HCT116 (cell line): ENCODE results near the gene IMMP2L. TPM values are rescaled to one million over a fixed set of nuclear protein-coding genes. Genes with fewer than 3 reads are reported as not detected.

ENCODE experiments used
- ATAC-seq: fragments of 200-7000 bp; cut with Tn5 transposase; 2 replicates; pipeline ENCODE4 v1.9.1; 2020; ENCODE audit warnings: mild to moderate bottlenecking, moderate library complexity
- BruUV-seq: library from RNA; stranded (reverse); fragments of 400-500 nt; replicated peaks from 2 replicates; lab custom pipeline; 2021; lab: Mats Ljungman, UMichigan
- CTCF ChIA-PET: fragments of 300-600 bp; sonication (Branson Sonifier 250); formaldehyde crosslinking; loops from one replicate; lab custom pipeline; 2021; ENCODE audit warnings: antibody characterized with exemption; lab: Charles Lee
- POLR2A ChIA-PET: fragments of 300-600, 350-600 bp; sonication (Branson Sonifier 250); formaldehyde crosslinking; loops from one replicate; lab custom pipeline; 2021; ENCODE audit warnings: antibody characterized with exemption; lab: Charles Lee
- RAD21 ChIA-PET, 2 experiments: fragments of 300-600 bp; sonication (Branson Sonifier 250); formaldehyde crosslinking; loops; one replicate each; lab custom pipeline; 2023; ENCODE audit warnings: low total read pairs in 2 of 2; ENCODE audit not compliant: uncharacterized antibody in 2 of 2, unreplicated experiment in 2 of 2, low non-redundant PET in 1 of 2; lab: Charles Lee
- DNase-seq: peaks from one replicate; pipeline ENCODE4 v3.0.0-alpha.2; 2010; ENCODE audit warnings: low read depth, low spot score
- H2AFZ ChIP-seq: fragments of 200-600 bp; shearing (Covaris generic), sonication (generic); 2 replicates; pipeline ENCODE4 v1.6.1; 2017; ENCODE audit warnings: low read depth, mixed run types, mixed read lengths, antibody characterized with exemption, low read length; ENCODE audit not compliant: poor library complexity, severe bottlenecking
- H3K27ac ChIP-seq: 2 replicates; pipeline ENCODE4 v1.5.1; 2012; ENCODE audit warnings: low read depth, low read length
- H3K27me3 ChIP-seq: fragments of 200-600 bp; sonication (generic); 2 replicates; pipeline ENCODE4 v1.6.1; 2016; ENCODE audit warnings: mixed run types, low read length, mixed read lengths; ENCODE audit not compliant: insufficient read depth
- H3K36me3 ChIP-seq, 2 experiments: fragments of 200-500 bp in 1 of 2; fragments of 200-600 bp in 1 of 2; sonication (Bioruptor generic) in 1 of 2; sonication (generic) in 1 of 2; 2 replicates each; pipeline versions ENCODE4 v1.5.1 to v1.6.1; 2014 to 2016; ENCODE audit warnings: low read length in 2 of 2, inconsistent platforms in 1 of 2, mixed read lengths in 1 of 2, mixed run types in 1 of 2; ENCODE audit not compliant: insufficient read depth in 2 of 2, control insufficient read depth in 1 of 2
- H3K4me1 ChIP-seq, 2 experiments: fragments of 200-600 bp in 1 of 2; sonication (generic) in 1 of 2; 2 replicates each; pipeline versions ENCODE4 v1.5.1 to v1.6.1; 2012 to 2017; ENCODE audit warnings: low read length in 2 of 2, inconsistent platforms in 1 of 2, mild to moderate bottlenecking in 1 of 2, mixed read lengths in 1 of 2, mixed run types in 1 of 2, moderate library complexity in 1 of 2; ENCODE audit not compliant: insufficient read depth in 2 of 2, control insufficient read depth in 1 of 2
- H3K4me2 ChIP-seq: fragments of 200-600 bp; sonication (generic); 2 replicates; pipeline ENCODE4 v1.6.1; 2017; ENCODE audit warnings: mixed run types, low read length, mixed read lengths
- H3K4me3 ChIP-seq, 2 experiments: fragments of 200-600 bp in 1 of 2; sonication (generic) in 1 of 2; replicated peaks in 1 of 2; 2 replicates each; pipeline ENCODE4 v1.5.1; 2011 to 2016; ENCODE audit warnings: low read length in 2 of 2, control low read depth in 1 of 2, low read depth in 1 of 2, mild to moderate bottlenecking in 1 of 2, mixed read lengths in 1 of 2, mixed run types in 1 of 2
- H3K79me2 ChIP-seq: fragments of 200-600 bp; sonication (generic); 2 replicates; pipeline ENCODE4 v1.6.1; 2017; ENCODE audit warnings: mild to moderate bottlenecking, mixed run types, low read length, moderate library complexity, mixed read lengths; ENCODE audit not compliant: insufficient read depth
- H3K9ac ChIP-seq: fragments of 200-600 bp; sonication (generic); 2 replicates; pipeline ENCODE4 v1.6.1; 2016; ENCODE audit warnings: low read length, mixed read lengths
- H3K9me2 ChIP-seq: fragments of 200-600 bp; sonication (generic), shearing (Covaris generic); 2 replicates; pipeline ENCODE4 v1.6.1; 2017; ENCODE audit warnings: mixed run types, mild to moderate bottlenecking, moderate library complexity; ENCODE audit not compliant: insufficient read depth
- H3K9me3 ChIP-seq, 2 experiments: fragments of 200-500 bp in 1 of 2; fragments of 200-600 bp in 1 of 2; sonication (Bioruptor generic) in 1 of 2; sonication (generic) in 1 of 2; 2 replicates each; pipeline ENCODE4 v1.6.1; 2014 to 2017; ENCODE audit warnings: low read length in 2 of 2, mixed read lengths in 2 of 2, inconsistent platforms in 1 of 2, low read depth in 1 of 2, mild to moderate bottlenecking in 1 of 2, mixed run types in 1 of 2, moderate library complexity in 1 of 2; ENCODE audit not compliant: control insufficient read depth in 1 of 2, insufficient read depth in 1 of 2
- H4K20me1 ChIP-seq: fragments of 200-600 bp; sonication (generic), shearing (Covaris generic); 2 replicates; pipeline ENCODE4 v1.6.1; 2017; ENCODE audit warnings: mixed run types, mild to moderate bottlenecking, moderate library complexity; ENCODE audit not compliant: insufficient read depth
- CBX3 ChIP-seq: IDR thresholded peaks from 2 replicates; pipeline ENCODE4 v1.6.1; 2012; ENCODE audit warnings: low read depth
- CEBPB ChIP-seq: IDR thresholded peaks from 2 replicates; pipeline ENCODE4 v1.6.1; 2012; ENCODE audit warnings: low read depth
- FOSL1 ChIP-seq: IDR thresholded peaks from 2 replicates; pipeline ENCODE4 v1.6.1; 2012; ENCODE audit warnings: low read depth
- JUND ChIP-seq: IDR thresholded peaks from 2 replicates; pipeline ENCODE4 v1.6.1; 2012
- SIN3A ChIP-seq: IDR thresholded peaks from 2 replicates; pipeline ENCODE4 v1.6.1; 2012; ENCODE audit warnings: low read depth
- SP1 ChIP-seq: IDR thresholded peaks from 2 replicates; pipeline ENCODE4 v1.6.1; 2012; ENCODE audit warnings: low read depth
- TCF7L2 ChIP-seq: IDR thresholded peaks from 2 replicates; pipeline ENCODE4 v1.7.0; 2011; ENCODE audit warnings: borderline replicate concordance, inconsistent platforms; ENCODE audit not compliant: insufficient read depth, insufficient read length; ENCODE audit errors: extremely low read depth
- YY1 ChIP-seq: IDR thresholded peaks from 2 replicates; pipeline ENCODE4 v1.6.1; 2011; ENCODE audit warnings: low read length, low read depth, moderate library complexity, mild to moderate bottlenecking; ENCODE audit not compliant: insufficient replicate concordance; ENCODE audit errors: extremely low read depth
- ZFX ChIP-seq: fragments of 450-650 bp; IDR thresholded peaks from 2 replicates; pipeline ENCODE4 v1.6.1; 2017
- intact Hi-C: fragments of 100-400 bp; cut with micrococcal nuclease; formaldehyde crosslinking; loops from 2 replicates; pipeline ENCODE4 v1.10.0; 2022
- total RNA-seq: library from RNA; stranded (reverse); gene quantifications from one replicate; pipeline ENCODE4 v1.2.1, GENCODE V29; 2021; ENCODE audit not compliant: unreplicated experiment
- TF ChIP-seq, protein P1 (sequence below): IDR thresholded peaks from 2 replicates; pipeline ENCODE4 v1.6.1; 2012
- TF ChIP-seq, protein P2 (sequence below): IDR thresholded peaks from 2 replicates; pipeline ENCODE4 v1.6.1; 2011; ENCODE audit warnings: mild to moderate bottlenecking, low read length, moderate library complexity; ENCODE audit not compliant: insufficient replicate concordance; ENCODE audit errors: extremely low read depth

IMMP2L gene
- total RNA-seq, 1 experiment from 2014 or later, result 21.1 TPM

- H3K4me1 ChIP-seq, result peaks cover 13 to 22% of the 10 kb centered on the region in 2 experiments
- ATAC-seq (no peak), DNase-seq (no peak)
- TF ChIP-seq YY1 (no peak), ZFX (no peak)
- ChIA-PET CTCF (no interaction called here), RAD21 (no interaction called here), POLR2A (no interaction called here)
- no peaks in the 10 kb centered on the region for H3K36me3 ChIP-seq
- no peaks in the 10 kb centered on the region for H3K9me3 ChIP-seq
- H3K9me2 ChIP-seq, result no peaks in the 10 kb centered on the region
- intact Hi-C loops, result no loop called here
- H3K27me3 ChIP-seq, result no peaks in the 10 kb centered on the region
- H3K79me2 ChIP-seq, result no peaks in the 10 kb centered on the region
- no peak overlapping the region for H3K9ac ChIP-seq
- no peak overlapping the region for H2AFZ ChIP-seq
- no peak overlapping the region for H3K4me3 ChIP-seq
- no peak overlapping the region for H3K27ac ChIP-seq
- H4K20me1 ChIP-seq, result no peaks in the 10 kb centered on the region
- no TSS peak for BruUV-seq
- no peak overlapping the region for H3K4me2 ChIP-seq
Measured at GRCh38 chr7:111202321-111202720, 360.0 kb downstream of the IMMP2L start.

GRCh38 chr7:111199643-111200042, 362.6 kb downstream of the IMMP2L start:
- ChIA-PET CTCF (no interaction called here), POLR2A (no interaction called here), RAD21 (no interaction called here)
- BruUV-seq, result no TSS peak
- Histone ChIP-seq H3K4me3 (no peak overlapping the region), H3K27ac (no peak overlapping the region), H4K20me1 (no peaks in the 10 kb centered on the region), H3K4me2 (no peak overlapping the region), H3K27me3 (no peaks in the 10 kb centered on the region), H3K9ac (no peak overlapping the region), H3K9me3 (no peaks in the 10 kb centered on the region), H3K36me3 (no peaks in the 10 kb centered on the region), H2AFZ (no peak overlapping the region), H3K4me1 (peaks cover 13 to 23% of the 10 kb centered on the region in 2 experiments), H3K79me2 (no peaks in the 10 kb centered on the region), H3K9me2 (no peaks in the 10 kb centered on the region)
- ATAC-seq, result no peak
- intact Hi-C loops, result no loop called here
- TF ChIP-seq TCF7L2 (no peak), CEBPB (no peak), JUND (no peak), SP1 (no peak), CBX3 (no peak), FOSL1 (no peak), SIN3A (no peak)
- TF ChIP-seq, protein P1, sequence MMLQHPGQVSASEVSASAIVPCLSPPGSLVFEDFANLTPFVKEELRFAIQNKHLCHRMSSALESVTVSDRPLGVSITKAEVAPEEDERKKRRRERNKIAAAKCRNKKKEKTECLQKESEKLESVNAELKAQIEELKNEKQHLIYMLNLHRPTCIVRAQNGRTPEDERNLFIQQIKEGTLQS, result no peak
- TF ChIP-seq, protein P2, sequence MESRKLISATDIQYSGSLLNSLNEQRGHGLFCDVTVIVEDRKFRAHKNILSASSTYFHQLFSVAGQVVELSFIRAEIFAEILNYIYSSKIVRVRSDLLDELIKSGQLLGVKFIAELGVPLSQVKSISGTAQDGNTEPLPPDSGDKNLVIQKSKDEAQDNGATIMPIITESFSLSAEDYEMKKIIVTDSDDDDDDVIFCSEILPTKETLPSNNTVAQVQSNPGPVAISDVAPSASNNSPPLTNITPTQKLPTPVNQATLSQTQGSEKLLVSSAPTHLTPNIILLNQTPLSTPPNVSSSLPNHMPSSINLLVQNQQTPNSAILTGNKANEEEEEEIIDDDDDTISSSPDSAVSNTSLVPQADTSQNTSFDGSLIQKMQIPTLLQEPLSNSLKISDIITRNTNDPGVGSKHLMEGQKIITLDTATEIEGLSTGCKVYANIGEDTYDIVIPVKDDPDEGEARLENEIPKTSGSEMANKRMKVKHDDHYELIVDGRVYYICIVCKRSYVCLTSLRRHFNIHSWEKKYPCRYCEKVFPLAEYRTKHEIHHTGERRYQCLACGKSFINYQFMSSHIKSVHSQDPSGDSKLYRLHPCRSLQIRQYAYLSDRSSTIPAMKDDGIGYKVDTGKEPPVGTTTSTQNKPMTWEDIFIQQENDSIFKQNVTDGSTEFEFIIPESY, result no peak
- no peak for DNase-seq
